Muscle layer of duodenum (tissue), 2 donors: Measurements from ENCODE around the gene RABGGTA.
A peak's percentile ranks its signal among the peaks of the same experiment; 100 is the strongest.
"Not testable (repeated sequence)": the region's sequence is repeated elsewhere in the genome, so short reads cannot be mapped to it uniquely, and the experiment has no call there.

Experiments used
- H3K27ac ChIP-seq: one replicate; pipeline ENCODE4 v1.7.0; 2013; ENCODE audit warnings: mild to moderate bottlenecking, low read length
- H3K27me3 ChIP-seq: one replicate; pipeline ENCODE4 v1.7.0; 2013; ENCODE audit warnings: low read depth, mild to moderate bottlenecking, control low read depth, low read length
- H3K36me3 ChIP-seq, 2 donors: one replicate each; pipeline ENCODE4 v1.7.0; 2013; ENCODE audit warnings: low read length in 2 of 2, control low read depth in 1 of 2, mild to moderate bottlenecking in 1 of 2; ENCODE audit not compliant: insufficient read depth in 2 of 2, control insufficient read depth in 1 of 2
- H3K4me1 ChIP-seq, 2 donors: one replicate each; pipeline ENCODE4 v1.7.0; 2013; ENCODE audit warnings: low read length in 2 of 2, mild to moderate bottlenecking in 2 of 2, control low read depth in 1 of 2, moderate library complexity in 1 of 2; ENCODE audit not compliant: insufficient read depth in 2 of 2, control insufficient read depth in 1 of 2
- H3K4me3 ChIP-seq, 2 donors: one replicate each; pipeline ENCODE4 v1.7.0; 2013; ENCODE audit warnings: low read length in 2 of 2, low read depth in 1 of 2, mild to moderate bottlenecking in 1 of 2
- H3K9me3 ChIP-seq, 2 donors: one replicate each; pipeline ENCODE4 v1.7.0; 2013; ENCODE audit warnings: low read length in 2 of 2, control low read depth in 1 of 2, mild to moderate bottlenecking in 1 of 2; ENCODE audit not compliant: control insufficient read depth in 1 of 2
- donor health status: healthy.

Gene RABGGTA

GRCh38 chr14:24255438-24255837, 16.0 kb downstream of the RABGGTA start:
- no peaks in the 10 kb centered on the region for H3K4me1 ChIP-seq
- H3K27ac ChIP-seq = no peak overlapping the region
- H3K9me3 ChIP-seq = no peaks in the 10 kb centered on the region
- H3K27me3 ChIP-seq = no peaks in the 10 kb centered on the region
- no peak overlapping the region for H3K4me3 ChIP-seq
- peaks cover 4 to 7% of the 10 kb centered on the region in 2 donors for H3K36me3 ChIP-seq

DNA sequence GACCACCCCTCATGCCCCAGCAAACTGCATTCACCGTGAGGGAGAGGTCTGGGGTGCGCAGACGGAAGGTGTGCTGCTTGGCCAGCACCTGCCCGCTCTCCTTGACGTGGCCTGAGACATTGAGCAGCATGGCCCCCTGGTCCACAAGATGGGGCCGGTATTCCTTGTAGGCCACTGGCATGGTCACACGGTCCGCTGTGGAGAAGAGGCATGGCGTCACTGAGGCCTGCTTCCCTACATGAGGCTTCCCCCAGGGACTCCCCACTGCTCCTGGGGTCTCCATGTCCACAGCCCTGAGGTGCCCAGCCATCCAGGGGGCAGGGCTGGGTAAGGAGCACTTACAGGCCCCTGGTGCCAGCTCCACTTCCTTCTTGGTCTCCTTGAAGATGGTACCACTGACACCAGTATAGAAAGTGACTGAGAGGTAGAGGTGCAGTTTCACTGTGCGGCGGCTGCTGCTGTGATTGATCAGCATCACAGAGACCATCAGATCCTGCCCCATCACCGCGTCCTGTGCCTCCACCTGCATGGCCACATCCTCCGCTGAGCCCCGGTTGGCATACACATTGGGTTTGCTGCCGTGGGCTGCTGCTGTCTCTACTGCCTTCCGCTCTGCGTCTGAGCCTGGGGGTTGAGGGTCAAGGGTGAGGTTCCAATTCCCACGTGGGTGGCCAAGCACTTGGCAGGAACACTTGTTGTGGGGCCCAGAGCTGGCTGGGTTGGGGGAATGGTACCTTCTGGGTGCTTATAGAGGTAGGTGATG, 16.6 kb downstream of the RABGGTA start:
- H3K36me3 ChIP-seq = peaks cover 4 to 7% of the 10 kb centered on the region in 2 donors
- no peaks in the 10 kb centered on the region for H3K27me3 ChIP-seq
- no peaks in the 10 kb centered on the region for H3K4me1 ChIP-seq
- no peak overlapping the region for H3K4me3 ChIP-seq
- H3K27ac ChIP-seq = no peak overlapping the region
- no peaks in the 10 kb centered on the region for H3K9me3 ChIP-seq

DNA sequence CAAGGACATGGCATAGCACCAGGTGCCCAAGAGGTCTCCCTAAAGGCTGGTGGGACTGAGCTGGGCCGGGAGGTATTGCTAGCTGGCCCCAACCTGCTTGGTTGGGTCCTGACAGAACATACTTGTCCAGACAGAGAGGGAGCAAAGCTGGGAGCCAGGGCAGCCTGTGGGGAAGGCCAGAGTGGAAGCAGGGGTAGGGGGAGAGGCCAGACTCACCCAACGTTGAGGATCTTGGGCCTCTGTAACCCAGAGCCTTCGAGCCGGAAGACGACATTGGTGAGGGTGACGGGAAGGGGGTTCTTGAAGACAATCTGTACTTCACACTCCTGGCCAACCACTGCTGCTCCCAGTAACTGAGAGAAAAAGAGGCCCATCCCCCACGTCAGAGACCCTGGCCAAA, 17.5 kb downstream of the RABGGTA start:
- no peak overlapping the region for H3K4me3 ChIP-seq
- no peak overlapping the region for H3K27ac ChIP-seq
- H3K27me3 ChIP-seq = no peaks in the 10 kb centered on the region
- no peaks in the 10 kb centered on the region for H3K9me3 ChIP-seq
- no peaks in the 10 kb centered on the region for H3K4me1 ChIP-seq
- peaks cover 4 to 7% of the 10 kb centered on the region in 2 donors for H3K36me3 ChIP-seq

DNA sequence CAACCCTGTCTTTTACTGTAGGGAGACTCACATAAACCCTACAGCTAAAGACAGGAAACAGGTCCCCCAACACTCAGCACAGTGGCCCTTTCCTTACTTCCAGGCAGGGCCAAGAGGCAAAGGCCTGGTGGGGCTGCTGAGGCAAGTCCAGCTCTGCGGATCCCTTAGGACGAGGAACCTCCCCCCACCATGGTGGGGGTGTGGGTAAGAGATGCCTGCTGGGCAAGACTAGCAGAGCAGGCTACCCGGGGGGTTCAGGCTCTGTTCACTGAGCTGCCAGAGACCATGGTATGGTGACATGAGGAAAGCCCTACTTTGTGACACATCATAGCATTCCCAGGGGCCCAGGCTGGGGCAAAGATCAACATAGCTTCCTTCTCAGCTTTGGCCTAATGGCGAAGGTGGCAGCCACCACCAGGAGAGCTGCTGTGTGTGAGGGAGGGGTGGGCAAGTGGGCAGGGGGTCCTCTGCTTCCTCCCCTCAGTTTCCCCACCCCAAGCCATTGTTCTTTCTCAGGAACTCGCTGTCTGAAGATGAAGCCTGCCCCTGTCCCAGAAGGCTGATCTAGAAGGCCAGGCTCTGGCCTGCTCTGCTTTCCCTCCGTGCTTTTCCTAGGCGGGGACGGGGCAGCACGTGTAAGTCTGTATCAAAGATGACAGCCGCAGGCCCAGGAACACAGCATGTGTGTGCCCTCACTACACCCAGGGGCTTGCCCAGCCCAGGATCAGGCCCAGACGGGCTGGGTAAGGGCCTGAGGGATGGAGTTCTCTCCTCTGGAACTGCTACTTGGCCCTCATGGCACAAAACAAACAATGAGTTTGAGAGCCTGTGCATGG, 18.9 kb downstream of the RABGGTA start:
- H3K4me3 ChIP-seq = no peak overlapping the region
- H3K9me3 ChIP-seq = no peaks in the 10 kb centered on the region
- peaks cover 4 to 7% of the 10 kb centered on the region in 2 donors for H3K36me3 ChIP-seq
- H3K4me1 ChIP-seq = no peaks in the 10 kb centered on the region
- no peak overlapping the region for H3K27ac ChIP-seq
- no peaks in the 10 kb centered on the region for H3K27me3 ChIP-seq

- H3K9me3 ChIP-seq = no peaks in the 10 kb centered on the region
- H3K36me3 ChIP-seq = peaks cover 4 to 7% of the 10 kb centered on the region in 2 donors
- no peak overlapping the region for H3K4me3 ChIP-seq
- no peaks in the 10 kb centered on the region for H3K27me3 ChIP-seq
- H3K4me1 ChIP-seq = no peaks in the 10 kb centered on the region
- H3K27ac ChIP-seq = no peak overlapping the region
These were observed 19.5 kb downstream of the RABGGTA start for GRCh38 chr14:24251880-24252288.

DNA sequence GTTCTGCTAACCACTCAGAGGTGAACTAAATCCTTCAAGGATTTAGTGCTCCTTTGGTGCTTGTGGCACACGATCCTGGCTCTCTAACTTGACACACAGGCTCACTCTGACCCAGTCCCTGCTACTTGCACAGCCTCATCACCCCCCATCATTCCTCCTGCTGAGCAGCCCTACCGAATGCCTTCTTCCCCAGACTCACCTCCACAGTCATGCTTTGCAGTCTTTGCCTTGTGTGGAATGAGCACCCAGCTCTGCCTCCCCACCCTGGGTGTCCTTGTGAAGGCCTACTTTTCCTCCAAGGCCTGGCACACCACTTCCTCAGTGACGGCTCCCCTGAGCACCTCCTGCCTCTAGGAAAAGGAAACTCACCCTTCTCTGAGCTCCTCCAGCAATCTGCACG, 21.0 kb downstream of the RABGGTA start:
- Histone ChIP-seq H3K36me3 (peaks cover 4 to 5% of the 10 kb centered on the region in 2 donors), H3K27me3 (no peaks in the 10 kb centered on the region), H3K9me3 (no peaks in the 10 kb centered on the region), H3K4me1 (no peaks in the 10 kb centered on the region), H3K4me3 (no peak overlapping the region), H3K27ac (no peak overlapping the region)

- Histone ChIP-seq H3K4me3 (no peak overlapping the region), H3K27ac (no peak overlapping the region), H3K27me3 (no peaks in the 10 kb centered on the region), H3K4me1 (no peaks in the 10 kb centered on the region), H3K9me3 (no peaks in the 10 kb centered on the region), H3K36me3 (peaks cover 0 to 4% of the 10 kb centered on the region in 2 donors)
These were observed 22.0 kb downstream of the RABGGTA start for GRCh38 chr14:24249230-24250021.

GRCh38 chr14:24247422-24247821, 24.0 kb downstream of the RABGGTA start:
- Histone ChIP-seq H3K36me3 (peaks cover 4 to 5% of the 10 kb centered on the region in 2 donors), H3K27me3 (no peaks in the 10 kb centered on the region), H3K4me3 (no peak overlapping the region), H3K4me1 (peaks cover 0 to 7% of the 10 kb centered on the region in 2 donors), H3K27ac (no peak overlapping the region), H3K9me3 (no peaks in the 10 kb centered on the region)

- H3K4me3 ChIP-seq = no peak overlapping the region
- peaks cover 0 to 9% of the 10 kb centered on the region in 2 donors for H3K4me1 ChIP-seq
- H3K36me3 ChIP-seq = peaks cover 0 to 8% of the 10 kb centered on the region in 2 donors
- H3K9me3 ChIP-seq = no peaks in the 10 kb centered on the region
- H3K27me3 ChIP-seq = no peaks in the 10 kb centered on the region
- no peak overlapping the region for H3K27ac ChIP-seq
These were observed 24.6 kb downstream of the RABGGTA start for GRCh38 chr14:24246765-24247212.

DNA sequence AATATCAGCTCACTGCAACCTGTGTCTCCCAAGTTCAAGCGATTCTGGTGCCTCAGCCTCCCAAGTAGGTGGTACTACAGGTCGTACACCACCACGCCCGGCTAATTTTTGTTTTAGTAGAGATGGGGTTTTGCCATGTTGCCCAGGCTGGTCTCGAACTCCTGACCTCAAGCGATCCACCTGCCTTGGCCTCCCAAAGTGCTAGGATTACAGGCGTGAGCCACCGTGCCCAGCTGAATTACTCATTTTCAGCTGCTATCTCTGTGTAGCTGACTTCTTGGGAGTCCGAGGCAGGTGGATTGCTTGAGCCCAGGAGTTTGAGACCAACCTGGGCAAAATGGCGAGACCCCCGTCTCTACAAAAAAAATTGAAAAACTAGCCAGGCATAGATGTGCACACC, 26.0 kb downstream of the RABGGTA start:
- H3K27ac ChIP-seq, H3K27me3 ChIP-seq, H3K4me3 ChIP-seq, H3K9me3 ChIP-seq: not testable (repeated sequence)
- peaks cover 7 to 16% of the 10 kb centered on the region in 2 donors for H3K36me3 ChIP-seq
- H3K4me1 ChIP-seq = peaks cover 6 to 23% of the 10 kb centered on the region in 2 donors

DNA sequence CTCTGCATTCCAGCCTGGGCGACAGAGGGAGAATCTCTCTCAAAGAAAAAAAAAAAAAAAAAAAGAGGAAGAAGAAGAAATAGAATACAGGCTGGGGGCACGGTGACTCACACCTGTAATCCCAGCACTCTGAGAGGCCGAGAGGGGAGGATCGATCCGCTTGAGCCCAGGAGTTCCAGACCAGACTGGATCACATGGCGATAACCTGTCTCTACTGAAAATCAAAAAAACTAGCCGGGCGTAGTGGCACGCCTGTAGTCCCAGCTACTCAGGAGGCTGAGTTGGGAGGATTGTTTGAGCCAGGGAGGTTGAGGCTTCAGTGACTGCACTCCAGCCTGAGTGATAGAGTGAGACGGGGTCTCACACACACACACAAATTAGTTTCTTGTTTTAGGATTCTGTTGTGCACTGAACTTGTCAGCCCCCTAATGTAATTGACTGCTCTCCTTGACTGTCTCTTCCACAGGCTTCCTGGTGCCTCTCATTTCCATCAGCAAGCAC, 28.0 kb downstream of the RABGGTA start:
- H3K4me3 ChIP-seq = peak overlapping the region; percentile 86 to 92
- peak overlapping the region; percentile 99 for H3K27ac ChIP-seq
- H3K36me3 ChIP-seq = peaks cover 26 to 35% of the 10 kb centered on the region in 2 donors
- H3K4me1 ChIP-seq = peaks cover 15 to 38% of the 10 kb centered on the region in 2 donors
- no peaks in the 10 kb centered on the region for H3K27me3 ChIP-seq
- no peaks in the 10 kb centered on the region for H3K9me3 ChIP-seq
